Posterior cingulate gyrus (tissue), 11 donors: ENCODE results near the gene TMPRSS7.

Source experiments
- DNase-seq, 10 donors: peaks; one replicate each; pipeline versions ENCODE4 v3.0.0 to v3.0.0-alpha.2; 2020 to 2021; ENCODE audit warnings: mixed read lengths in 3 of 10
- intact Hi-C: fragments of 100-400 bp; cut with DNase I; formaldehyde crosslinking; loops from one replicate; pipeline ENCODE4 v1.15.1; 2023

TMPRSS7 gene

GRCh38 chr3:112034436-112034835 lies at the start of gene TMPRSS7:
Gene TMPRSS7 (plus strand): TSS chr3:112034736. CDS start chr3:112034846, 110 bp downstream.
- no peak for DNase-seq
- intact Hi-C loops, result no loop called here

GRCh38 chr3:111986800-111987199 lies 47.7 kb upstream of the TMPRSS7 start:
- no peak for DNase-seq
- intact Hi-C loops, result no loop called here

GRCh38 chr3:111989061-111989678 lies 45.4 kb upstream of the TMPRSS7 start:
- intact Hi-C loops, result loop anchor here (2.0 kb wide), 1 partner anchor 54 kb away; no protein-coding TSS in a partner anchor

GRCh38 chr3:111993038-111993437 lies 41.5 kb upstream of the TMPRSS7 start:
- intact Hi-C loops, result no loop called here
- no peak for DNase-seq

More at GRCh38 chr3:111989061-111989678, 45.4 kb upstream of the TMPRSS7 start:
- no peak for DNase-seq

- peak in 9 of 10 donors; percentile 40 to 95 (median 61) for DNase-seq
- intact Hi-C loops, result no loop called here
These were observed 35.7 kb upstream of the TMPRSS7 start, which contains the start of gene TAGLN3 for GRCh38 chr3:111998636-111999483. Gene TAGLN3 (plus strand): TSS chr3:111998922. CDS start chr3:111999423, 501 bp downstream.

GRCh38 chr3:111999484-112000324 lies 34.8 kb upstream of the TMPRSS7 start:
- peak in 2 of 10 donors; percentile 32 to 77 for DNase-seq
- intact Hi-C loops, result no loop called here

- DNase-seq, result peak in 2 of 10 donors; percentile 49 to 76
- intact Hi-C loops, result no loop called here
These were observed 34.2 kb upstream of the TMPRSS7 start for GRCh38 chr3:112000367-112000771.

- intact Hi-C loops, result no loop called here
- DNase-seq, result peak in 1 of 10 donors; percentile 27
These were observed 33.6 kb upstream of the TMPRSS7 start for GRCh38 chr3:112000966-112001365.

- intact Hi-C loops, result no loop called here
- peak in 1 of 10 donors; percentile 52 for DNase-seq
These were observed 33.0 kb upstream of the TMPRSS7 start for GRCh38 chr3:112001526-112001925.

- peak in 2 of 10 donors; percentile 19 to 33 for DNase-seq
- intact Hi-C loops, result no loop called here
These were observed 32.2 kb upstream of the TMPRSS7 start for GRCh38 chr3:112002096-112002971.

- intact Hi-C loops, result no loop called here
- no peak for DNase-seq
These were observed 31.0 kb upstream of the TMPRSS7 start for GRCh38 chr3:112003321-112004080.

- DNase-seq, result no peak
- intact Hi-C loops, result no loop called here
These were observed 30.3 kb upstream of the TMPRSS7 start for GRCh38 chr3:112004187-112004586.

GRCh38 chr3:112004669-112005068 lies 29.9 kb upstream of the TMPRSS7 start:
- no peak for DNase-seq
- intact Hi-C loops, result no loop called here

- intact Hi-C loops, result no loop called here
- DNase-seq, result no peak
These were observed 29.4 kb upstream of the TMPRSS7 start for GRCh38 chr3:112005091-112005672.

- intact Hi-C loops, result no loop called here
- DNase-seq, result no peak
These were observed 26.9 kb upstream of the TMPRSS7 start for GRCh38 chr3:112007633-112008032.

- no peak for DNase-seq
- intact Hi-C loops, result no loop called here
These were observed 24.9 kb upstream of the TMPRSS7 start for GRCh38 chr3:112009670-112010069.

- no peak for DNase-seq
- intact Hi-C loops, result no loop called here
These were observed 23.9 kb upstream of the TMPRSS7 start for GRCh38 chr3:112010636-112011035.

GRCh38 chr3:112011376-112011940 lies 23.1 kb upstream of the TMPRSS7 start:
- DNase-seq, result peak in 1 of 10 donors; percentile 54
- intact Hi-C loops, result no loop called here
